Activated T-helper 1 cell treated with anti-CD3 and anti-CD28 coated beads, Interleukin-2, amount 50 U/mL, for 16 hours (primary cell): ENCODE measurements around the gene ASB18.

Source experiments
- DNase-seq, 2 donors: peaks; one replicate each; pipeline ENCODE4 v3.0.0-alpha.2; 2020; ENCODE audit warnings: low read depth in 1 of 2, low spot score in 1 of 2

The ASB18 gene

DNA sequence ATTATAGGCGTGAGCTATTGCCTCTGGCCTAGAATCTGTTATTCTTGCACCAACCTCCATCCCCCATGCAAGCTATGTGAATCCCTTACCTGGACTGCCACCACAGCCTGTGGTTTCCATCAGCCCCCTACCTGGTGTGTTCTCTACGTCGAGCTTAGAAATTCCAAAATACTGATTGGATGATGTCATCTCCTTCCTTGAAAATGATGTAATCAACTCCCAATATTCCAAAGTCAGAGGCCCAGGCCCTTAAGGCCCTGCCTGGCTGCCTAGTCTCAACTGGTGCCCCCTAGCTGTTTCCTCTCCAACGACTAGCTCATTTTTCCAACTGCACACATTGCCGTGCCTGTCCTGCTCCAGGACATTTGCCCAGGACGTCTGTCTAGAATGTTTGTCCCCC is 54.7 kb downstream of the ASB18 start:
- no peak for DNase-seq

DNA sequence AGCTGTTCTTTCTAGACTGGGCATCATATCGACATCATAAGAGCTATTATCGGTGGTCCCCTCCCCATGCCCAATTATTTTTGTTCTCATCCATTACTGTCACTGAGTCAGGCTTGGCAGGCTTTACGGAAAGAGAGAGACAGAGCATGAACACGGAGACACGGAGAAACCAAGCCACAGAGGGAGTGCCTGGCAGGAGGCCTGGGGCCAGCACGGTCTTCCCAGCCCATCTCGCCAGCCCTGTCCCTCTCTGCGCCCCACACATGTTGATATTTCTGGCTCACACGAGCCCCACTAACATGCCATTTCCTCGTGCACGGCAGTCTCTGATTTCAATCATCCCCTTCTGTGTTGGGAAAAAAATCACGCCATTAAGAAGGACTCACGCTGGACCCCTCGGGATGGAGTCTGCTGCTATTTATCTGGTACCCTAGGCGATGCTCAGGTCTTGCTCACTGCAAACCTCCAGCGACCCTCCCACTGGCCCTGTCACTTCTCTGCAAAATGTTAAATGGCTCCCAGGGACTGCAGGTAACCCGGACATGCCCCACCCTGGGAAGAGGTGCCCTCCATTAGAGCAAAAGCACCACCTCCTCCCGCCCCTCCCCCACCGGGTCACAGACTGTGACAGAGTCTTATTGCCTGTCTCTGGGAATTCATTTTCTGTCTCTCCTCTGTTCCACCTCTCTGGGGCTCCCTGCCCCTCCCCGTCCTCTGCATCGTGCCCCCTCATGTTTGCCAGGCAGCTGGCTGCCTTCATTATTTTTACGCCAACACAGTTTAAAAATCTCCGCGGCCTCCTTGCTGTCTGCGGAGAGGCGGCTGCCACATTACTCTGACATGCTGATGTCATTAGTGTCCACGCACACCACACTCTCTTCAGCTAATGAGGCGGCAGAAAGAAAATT is 55.9 kb downstream of the ASB18 start:
- DNase-seq, result no peak

DNA sequence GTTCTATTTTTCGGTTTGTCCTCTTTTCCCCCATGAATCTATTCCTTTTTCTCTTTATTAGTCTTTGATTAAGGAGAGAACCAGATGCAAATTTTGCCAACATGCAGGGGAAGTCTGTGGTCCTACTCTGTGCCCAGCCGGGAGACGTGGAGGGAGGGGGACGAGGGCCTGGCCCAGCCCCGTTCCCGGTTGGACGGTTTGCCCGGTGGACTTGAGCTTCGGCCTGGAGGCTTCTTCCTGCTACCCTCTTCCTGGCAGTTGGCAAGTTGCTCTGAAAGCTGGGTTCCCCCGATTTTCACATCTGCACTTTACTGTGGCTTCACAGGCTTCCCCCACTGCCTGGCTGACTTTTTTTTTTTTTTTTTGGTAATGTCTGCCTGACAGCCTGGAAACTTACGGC is 56.7 kb downstream of the ASB18 start:
- DNase-seq, result no peak

DNA sequence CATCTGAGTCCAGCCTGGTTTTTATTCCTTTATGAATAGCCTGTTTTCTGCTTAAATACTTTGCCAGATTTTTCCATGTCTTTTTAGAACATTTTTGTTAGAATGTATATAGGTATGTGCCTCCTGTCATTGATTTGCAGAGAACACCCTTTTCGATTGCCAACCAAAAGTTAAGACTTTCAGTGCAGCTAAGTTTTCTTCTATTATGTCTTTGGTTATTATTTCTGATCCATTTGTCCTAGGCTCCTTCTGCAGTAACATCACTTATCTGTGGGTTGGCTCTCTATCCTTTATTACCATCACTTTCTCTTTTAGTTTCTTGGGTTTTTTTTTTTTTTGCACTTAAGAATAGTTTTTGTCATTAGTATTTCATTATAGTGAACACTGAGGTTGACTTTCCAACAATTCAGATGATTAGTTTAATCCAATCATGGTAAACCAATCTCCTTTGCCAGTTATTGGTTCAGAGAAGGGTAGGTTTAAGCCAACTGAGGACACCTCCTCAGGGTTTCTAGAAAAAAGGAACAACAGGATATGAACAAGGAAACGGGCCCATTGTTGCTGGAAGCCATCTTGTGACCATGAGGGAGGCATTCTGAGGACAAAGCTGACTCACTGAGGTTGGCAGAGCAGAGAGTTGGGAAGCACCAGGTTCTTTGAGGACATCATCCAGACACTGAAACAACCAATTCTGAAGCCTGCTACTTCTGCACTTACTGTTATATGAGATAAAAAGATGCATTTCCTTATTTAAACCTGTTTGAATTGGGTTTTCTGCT is 58.1 kb downstream of the ASB18 start:
- no peak for DNase-seq

GRCh38 chr2:236204953-236205352 is 59.3 kb downstream of the ASB18 start:
- DNase-seq, result no peak

- DNase-seq, result no peak
Observed at GRCh38 chr2:236200378-236200777, 63.8 kb downstream of the ASB18 start.

GRCh38 chr2:236196366-236196765 is 67.8 kb downstream of the ASB18 start:
- no peak for DNase-seq

- no peak for DNase-seq
Observed at GRCh38 chr2:236195726-236196125, 68.5 kb downstream of the ASB18 start.

DNA sequence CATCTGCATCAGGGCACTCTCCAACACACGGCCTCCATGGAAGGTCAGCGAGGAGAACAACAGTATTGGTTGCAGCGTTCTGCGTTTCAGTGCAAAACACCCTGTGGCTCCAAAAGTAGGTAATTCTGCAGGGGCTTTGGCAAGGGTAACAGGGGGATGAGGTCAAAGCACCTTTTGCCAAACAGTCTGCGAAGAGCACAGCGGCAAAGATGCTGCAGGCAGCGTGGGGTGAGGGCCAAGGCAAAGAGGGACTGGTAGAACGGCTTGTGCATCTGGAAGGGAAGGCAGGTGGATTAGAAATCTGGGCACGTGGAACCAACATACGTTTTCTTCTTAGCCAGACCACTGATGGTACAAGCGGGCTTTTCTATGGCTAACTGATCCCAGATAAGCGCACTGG is 69.4 kb downstream of the ASB18 start:
- DNase-seq, result no peak

DNA sequence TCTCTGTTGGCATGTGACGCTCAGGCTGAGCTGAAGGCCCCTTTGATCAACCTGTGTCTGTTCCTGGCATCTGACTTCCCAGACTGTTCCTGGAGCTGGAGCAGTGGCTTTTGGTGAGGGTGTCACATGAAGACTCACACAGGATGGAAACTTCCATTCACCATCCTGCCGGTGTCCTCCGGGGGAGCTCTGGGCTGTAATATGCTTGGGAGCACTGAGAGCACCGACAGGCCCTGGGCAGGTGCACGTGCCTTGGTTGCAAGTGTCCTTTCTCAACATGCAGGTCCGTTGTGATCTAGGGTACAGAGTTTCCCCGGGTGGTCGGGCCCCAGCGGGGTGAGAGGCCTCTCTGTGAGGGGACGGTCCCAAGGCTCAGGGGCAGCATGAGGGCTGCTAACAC is 71.2 kb downstream of the ASB18 start:
- DNase-seq, result no peak

- no peak for DNase-seq
Observed at GRCh38 chr2:236190674-236191073, 73.5 kb downstream of the ASB18 start.

DNA sequence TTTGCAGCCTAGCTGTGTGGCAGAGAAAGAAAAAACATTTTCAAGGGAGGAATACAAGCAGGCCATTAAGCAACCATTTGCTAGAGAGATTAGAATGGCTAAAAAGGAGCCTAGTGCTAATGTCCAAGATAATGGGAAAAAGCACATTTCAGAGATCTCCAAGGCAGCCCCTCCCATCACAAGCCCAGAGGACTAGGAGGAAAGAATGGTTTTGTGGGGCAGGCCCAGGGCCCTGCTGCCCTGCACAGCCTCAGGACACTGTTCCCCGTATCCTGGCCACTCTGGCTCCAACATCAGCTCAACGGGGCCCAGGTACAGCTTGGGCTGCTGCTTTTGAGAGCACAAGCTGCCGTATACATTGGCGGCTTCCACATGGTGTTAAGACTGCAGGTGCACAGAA is 79.5 kb downstream of the ASB18 start:
- DNase-seq, result no peak

DNA sequence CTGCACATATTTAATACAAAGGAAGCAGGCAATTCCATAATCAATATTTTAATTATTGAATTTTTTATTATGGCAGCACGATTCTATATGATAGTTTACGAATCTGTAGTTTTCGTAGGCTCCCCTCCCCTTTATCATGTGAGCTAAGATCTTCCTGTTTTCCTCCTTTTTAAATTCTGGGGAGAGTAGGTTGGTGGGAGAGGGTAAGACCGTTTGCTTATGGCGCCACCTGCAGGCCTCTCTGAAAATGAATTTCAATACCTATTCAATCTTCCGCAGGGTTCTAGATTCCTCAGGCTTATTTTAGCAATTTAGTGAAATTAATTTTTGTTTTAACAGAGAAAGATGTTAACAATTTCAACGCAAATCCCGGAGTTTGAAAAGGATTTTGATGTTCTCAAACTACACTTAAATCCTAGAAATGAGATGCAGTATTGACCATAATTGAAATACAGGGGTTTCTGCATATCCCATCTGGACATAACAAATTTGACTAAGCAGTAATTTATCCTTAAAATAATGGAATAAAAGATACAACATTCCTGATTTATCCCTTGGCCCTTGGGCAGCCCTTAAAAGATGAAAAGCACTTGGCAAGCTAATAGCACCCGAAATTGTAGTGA is 83.3 kb downstream of the ASB18 start:
- DNase-seq, result no peak

GRCh38 chr2:236180076-236180816 is 84.0 kb downstream of the ASB18 start:
- DNase-seq, result no peak

DNA sequence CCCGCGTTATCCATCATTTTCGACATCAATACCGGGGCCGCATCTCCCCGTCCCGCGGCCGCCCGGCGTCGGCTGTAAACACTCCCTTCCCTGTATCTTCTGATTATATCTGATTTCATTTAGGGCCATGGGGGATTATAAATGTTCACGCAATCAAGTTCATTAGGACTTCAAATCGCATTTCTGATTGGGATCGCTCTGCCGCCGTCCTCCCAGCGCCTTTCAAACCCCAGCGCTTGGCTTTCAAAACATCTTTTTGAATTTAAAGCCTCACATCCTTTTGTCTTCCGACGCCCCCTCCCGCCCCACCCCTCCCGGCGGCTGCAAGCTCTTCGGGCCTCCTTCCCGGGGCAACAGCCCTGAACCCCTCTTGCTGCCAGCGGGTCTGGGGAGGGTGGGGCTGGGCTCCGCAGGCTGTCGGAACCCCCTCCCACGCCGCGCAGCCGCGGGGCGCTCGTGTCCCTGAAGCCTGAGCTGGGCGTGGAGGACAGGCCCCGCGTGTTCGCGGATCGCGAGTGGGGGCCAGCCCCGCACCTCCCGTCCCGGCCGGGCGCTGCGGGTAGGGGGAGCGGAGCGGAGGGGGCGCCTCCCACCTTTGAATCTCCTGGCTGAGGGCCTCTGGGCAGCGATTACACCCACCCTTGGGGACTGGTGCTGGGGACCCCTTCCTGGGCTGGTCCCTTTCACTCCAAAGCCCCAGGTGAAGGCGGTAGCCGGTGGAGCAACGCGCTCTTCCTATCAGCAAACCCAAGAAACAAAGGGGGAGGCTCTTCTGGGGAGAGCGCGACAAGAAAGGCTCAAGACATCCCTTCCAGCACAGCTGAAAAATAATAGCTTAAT is 84.8 kb downstream of the ASB18 start:
- DNase-seq, result no peak

DNA sequence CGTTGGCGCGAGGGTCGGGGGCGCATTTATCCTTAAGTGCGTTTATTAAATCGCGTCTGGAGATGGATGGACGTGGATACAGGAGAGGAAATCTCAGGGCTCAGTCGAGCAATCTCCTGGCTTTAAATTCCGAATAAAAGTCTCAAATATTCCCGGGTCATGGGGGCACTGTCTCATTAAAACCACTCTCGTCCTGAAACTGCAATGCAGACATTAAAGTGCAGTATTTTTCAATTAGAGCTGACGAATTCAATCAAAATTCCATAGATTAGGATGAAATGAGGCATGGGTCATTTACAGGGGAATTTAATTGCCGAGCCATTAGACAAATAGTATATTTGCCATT is 85.3 kb downstream of the ASB18 start:
- DNase-seq, result no peak

- no peak for DNase-seq
Observed at GRCh38 chr2:236177967-236178889, 86.0 kb downstream of the ASB18 start.

- DNase-seq, result no peak
Observed at GRCh38 chr2:236177604-236177966, 86.6 kb downstream of the ASB18 start.

GRCh38 chr2:236176951-236177350 is 87.3 kb downstream of the ASB18 start:
- DNase-seq, result no peak
